ENCODE data around the gene CCDC24. TPM values are rescaled to one million over a fixed set of nuclear protein-coding genes. Genes with fewer than 3 reads are reported as not detected.
A peak's percentile ranks its signal among the peaks of the same experiment; 100 is the strongest.

Gene CCDC24
- total RNA-seq (2016; rRNA removed; fragmentation: Illumina TruSeq; extraction: Trizol) (2.2 and 2.9 TPM in 2 replicates), polyA plus RNA-seq (2011; rRNA removed) (1.4 and 1.8 TPM in 2 replicates), polyA minus RNA-seq (2011; rRNA and poly(A)+ RNA removed; ENCODE audit: low replicate concordance) (1.1 and 1.6 TPM in 2 replicates), Bru-seq, nascent RNA (percentile 30 among the genes with signal in this experiment), BruChase-seq, experiment 1, labeled RNA remaining after a 6-hour chase (percentile 36 among the genes with signal in this experiment), BruChase-seq, experiment 2, labeled RNA remaining after a 2-hour chase (percentile 17 among the genes with signal in this experiment)
- 0.79 and 2.4 TPM in 2 replicates for total RNA-seq (2016; cell fraction: cytosol; rRNA removed; fragmentation: Illumina TruSeq; extraction: Trizol; ENCODE audit: low read depth)
- total RNA-seq (2016; cell fraction: insoluble cytoplasmic fraction; rRNA removed; fragmentation: Illumina TruSeq; extraction: Trizol) = 0.95 and 2.5 TPM in 2 replicates
- total RNA-seq (2016; cell fraction: membrane; rRNA removed; fragmentation: Illumina TruSeq; extraction: Trizol) = 1.8 and 2.6 TPM in 2 replicates
- 2.8 and 3.1 TPM in 2 replicates for total RNA-seq (2016; cell fraction: nucleus; rRNA removed; fragmentation: Illumina TruSeq; extraction: Trizol)
- 0.59 and 0.82 TPM in 2 replicates for polyA plus RNA-seq (2011; cell fraction: cytosol; rRNA removed)
- polyA plus RNA-seq (2011; cell fraction: nucleus; rRNA removed) = 8.4 and 10.6 TPM in 2 replicates
- 2.3 and 3.3 TPM in 2 replicates for polyA plus RNA-seq (2012)
- polyA plus RNA-seq (2016; cell fraction: cytosol; fragmentation: Illumina TruSeq; extraction: Trizol; ENCODE audit: low read depth) = 1.3 and 1.8 TPM in 2 replicates
- 2.1 and 2.4 TPM in 2 replicates for polyA plus RNA-seq (2016; cell fraction: insoluble cytoplasmic fraction; fragmentation: Illumina TruSeq; extraction: Trizol; ENCODE audit: low read depth)
- 1.7 and 2.2 TPM in 2 replicates for polyA plus RNA-seq (2016; cell fraction: membrane; fragmentation: Illumina TruSeq; extraction: Trizol; ENCODE audit: low read depth)
- 4.7 and 6.9 TPM in 2 replicates for polyA plus RNA-seq (2016; cell fraction: nucleus; fragmentation: Illumina TruSeq; extraction: Trizol; ENCODE audit: insufficient read depth, low read depth)
- not detected in 2 replicates for polyA minus RNA-seq (2011; cell fraction: cytosol; rRNA and poly(A)+ RNA removed)
- polyA minus RNA-seq (2011; cell fraction: nucleus; rRNA and poly(A)+ RNA removed) = 1.2 and 1.9 TPM in 2 replicates
- long read RNA-seq, experiment 1, partial matches to known transcripts = 0 of 5 reads
- long read RNA-seq, experiment 1, other reads (novel, unspliced or antisense) = 5 of 5 reads
- long read RNA-seq, experiment 2, partial matches to known transcripts = 1 of 1 reads
- long read RNA-seq, experiment 2, other reads (novel, unspliced or antisense) = 0 of 1 reads

- Histone ChIP-seq H3K27me3 (ENCODE audit: control insufficient read depth in 1 of 2, insufficient read depth in 2 of 2, low read length in 2 of 2) (no peaks in the 10 kb centered on the region), H3K36me3 (replicated peaks in 1 of 2; ENCODE audit: control insufficient read depth in 1 of 2, insufficient read depth in 2 of 2, low read length in 2 of 2) (no peaks in the 10 kb centered on the region), H3K27ac (ENCODE audit: extremely low read length, insufficient read depth, low read length) (peak within 1 kb of the TSS; percentile 54), H3K79me2 (ENCODE audit: insufficient read depth, low read length) (no peaks in the 10 kb centered on the region), H3K4me2 (ENCODE audit: low read depth, low read length) (peak within 1 kb of the TSS; percentile 89), H2AFZ (ENCODE audit: low read length) (no peak within 1 kb of the TSS), H3K9me3 (ENCODE audit: low read length) (no peaks in the 10 kb centered on the region), H3K4me3 (replicated peaks in 1 of 3; ENCODE audit: insufficient read depth in 1 of 3, low read depth in 2 of 3, low read length in 3 of 3) (peak within 1 kb of the TSS; percentile 52 to 77 (median 75)), H4K20me1 (ENCODE audit: insufficient read depth, low read length) (no peaks in the 10 kb centered on the region), H3K4me1 (ENCODE audit: insufficient read depth, low read length) (peaks cover 62% of the 10 kb centered on the region), H3K9ac (ENCODE audit: insufficient read depth, low read depth, low read length) (peak within 1 kb of the TSS; percentile 56)
- ChIA-PET POLR2A (interaction anchor here (0.7 to 1.2 kb wide), 8 partner anchors 12 to 228 kb away, joined by 3 to 9 read pairs (median 3); partner anchors contain the start of genes ATP6V0B, DPH2 and SLC6A9), CTCF (ENCODE audit: low intra/inter-chr PET ratio, low total read pairs) (interaction anchor here (0.7 kb wide), 1 partner anchor 14 kb away, joined by 3 read pairs; no protein-coding TSS in a partner anchor)
- no TSS peak for BruUV-seq (replicated peaks)
- peak; percentile 75 for ATAC-seq
- no peak for FAIRE-seq
- in situ Hi-C loops (cut with HindIII; ENCODE audit: extremely low pct_ligation_motif_present, low pct_unique_long_range_greater_than_20kb) (no loop called here), intact Hi-C loops (cut with micrococcal nuclease; ENCODE audit: unreplicated experiment) (no loop called here)
- peak; percentile 60 for DNase-seq (ENCODE audit: low spot score)
- 1% methylated on average over 11 of the region's 66 CpGs for WGBS (ENCODE audit: low lambda C conversion rate)
- no peak for TF ChIP-seq ZKSCAN8 (CRISPR knock-in tag; IDR thresholded peaks at IDR 0.05; ENCODE audit: borderline replicate concordance)
- TF ChIP-seq ELF1 (CRISPR knock-in tag; IDR thresholded peaks at IDR 0.05) = peak; percentile 77
- peak; percentile 77 for TF ChIP-seq PRDM15 (CRISPR knock-in tag; IDR thresholded peaks at IDR 0.05)
- TF ChIP-seq NONO (IDR thresholded peaks at IDR 0.05) = no peak
- peak; percentile 78; the same call in 1 of the 2 replicates for TF ChIP-seq NONO (CRISPR knock-in tag; conservative IDR thresholded peaks at IDR 0.05)
- peak; percentile 85; the same call in 2 of the 3 replicates for TF ChIP-seq MXI1 (IDR thresholded peaks at IDR 0.05; ENCODE audit: borderline replicate concordance, low read depth, low read length)
- TF ChIP-seq PATZ1 (CRISPR knock-in tag; IDR thresholded peaks at IDR 0.05) = peak; percentile 64
- TF ChIP-seq POLR2A (IDR thresholded peaks at IDR 0.05; ENCODE audit: insufficient read depth in 1 of 2, low read depth in 2 of 2, low read length in 2 of 2) = peak; percentile 28 to 55; a peak in 2 of 4 replicates
- TF ChIP-seq ZNF746 (CRISPR knock-in tag; IDR thresholded peaks at IDR 0.05) = peak; percentile 56; the same call in 1 of the 2 replicates
- no peak for TF ChIP-seq ARID3A (IDR thresholded peaks at IDR 0.05; ENCODE audit: low read depth, low read length)
Observed at GRCh38 chr1:43991476-43992231, at the start of gene CCDC24. Gene CCDC24, plus strand, starts transcription at chr1:43991599. Its CDS starts 280 bp downstream, at chr1:43991879.

Measured in HepG2 (cell line).